Parathyroid adenoma (tissue), 2 donors: Measurements from ENCODE around the gene GALNT10.

ENCODE experiments used
- H2AFZ ChIP-seq: fragments of 300-600 bp; sonication (generic); one replicate; pipeline ENCODE4 v1.7.0; 2017; ENCODE audit warnings: antibody characterized with exemption, mild to moderate bottlenecking
- H3K27ac ChIP-seq: fragments of 300-600 bp; sonication (generic); one replicate; pipeline ENCODE4 v1.7.0; 2017
- H3K27me3 ChIP-seq: fragments of 300-600 bp; sonication (generic); one replicate; pipeline ENCODE4 v1.7.0; 2017; ENCODE audit warnings: low read length; ENCODE audit not compliant: control insufficient read depth, insufficient read depth
- H3K36me3 ChIP-seq: fragments of 300-600 bp; sonication (generic); one replicate; pipeline ENCODE4 v1.7.0; 2017; ENCODE audit warnings: low read length; ENCODE audit not compliant: control insufficient read depth, insufficient read depth
- H3K4me1 ChIP-seq: fragments of 300-600 bp; sonication (generic); one replicate; pipeline ENCODE4 v1.7.0; 2017; ENCODE audit warnings: control low read depth
- H3K4me2 ChIP-seq: fragments of 300-600 bp; sonication (generic); one replicate; pipeline ENCODE4 v1.7.0; 2017; ENCODE audit warnings: low read length
- H3K4me3 ChIP-seq: fragments of 300-600 bp; sonication (generic); one replicate; pipeline ENCODE4 v1.7.0; 2017; ENCODE audit warnings: low read depth, low read length
- H3K79me2 ChIP-seq: fragments of 300-600 bp; sonication (generic); one replicate; pipeline ENCODE4 v1.7.0; 2017; ENCODE audit warnings: control low read depth
- H3K9ac ChIP-seq: fragments of 300-600 bp; sonication (generic); one replicate; pipeline ENCODE4 v1.7.0; 2017; ENCODE audit warnings: mild to moderate bottlenecking
- H3K9me3 ChIP-seq: fragments of 300-600 bp; sonication (generic); one replicate; pipeline ENCODE4 v1.7.0; 2017; ENCODE audit warnings: low read length; ENCODE audit not compliant: control insufficient read depth
- CTCF ChIP-seq: fragments of 300-600 bp; sonication (generic); IDR thresholded peaks from one replicate; pipeline ENCODE4 v1.7.0; 2017; ENCODE audit warnings: antibody characterized with exemption, mild to moderate bottlenecking
- donor health status: primary hyperparathyroidism.

GALNT10 gene

GRCh38 chr5:154200221-154200620 is 9.7 kb downstream of the GALNT10 start:
- no peak for TF ChIP-seq CTCF
- H3K79me2 ChIP-seq = peaks cover 14% of the 10 kb centered on the region
- peaks cover 5% of the 10 kb centered on the region for H3K4me1 ChIP-seq

GRCh38 chr5:154201108-154201769 is 10.7 kb downstream of the GALNT10 start:
- TF ChIP-seq CTCF = no peak
- no peaks in the 10 kb centered on the region for H3K27me3 ChIP-seq
- H3K27ac ChIP-seq = no peak overlapping the region
- no peaks in the 10 kb centered on the region for H3K9me3 ChIP-seq
- H3K9ac ChIP-seq = no peak overlapping the region
- H3K79me2 ChIP-seq = peaks cover 14% of the 10 kb centered on the region
- no peaks in the 10 kb centered on the region for H3K36me3 ChIP-seq
- no peak overlapping the region for H3K4me2 ChIP-seq
- no peak overlapping the region for H2AFZ ChIP-seq
- H3K4me3 ChIP-seq = no peak overlapping the region
- H3K4me1 ChIP-seq = peaks cover 5% of the 10 kb centered on the region

More at GRCh38 chr5:154200221-154200620, 9.7 kb downstream of the GALNT10 start:
- H3K9ac ChIP-seq = no peak overlapping the region
- H3K9me3 ChIP-seq = no peaks in the 10 kb centered on the region
- H3K4me3 ChIP-seq = no peak overlapping the region
- no peaks in the 10 kb centered on the region for H3K36me3 ChIP-seq
- H3K27ac ChIP-seq = no peak overlapping the region
- H2AFZ ChIP-seq = no peak overlapping the region
- H3K4me2 ChIP-seq = no peak overlapping the region
- H3K27me3 ChIP-seq = no peaks in the 10 kb centered on the region

GRCh38 chr5:154202379-154203260 is 12.1 kb downstream of the GALNT10 start:
- TF ChIP-seq CTCF = no peak
- H3K27me3 ChIP-seq = no peaks in the 10 kb centered on the region
- H3K4me2 ChIP-seq = no peak overlapping the region
- peaks cover 12% of the 10 kb centered on the region for H3K79me2 ChIP-seq
- no peak overlapping the region for H3K27ac ChIP-seq
- H3K4me1 ChIP-seq = peaks cover 5% of the 10 kb centered on the region
- no peaks in the 10 kb centered on the region for H3K36me3 ChIP-seq
- H2AFZ ChIP-seq = no peak overlapping the region
- no peaks in the 10 kb centered on the region for H3K9me3 ChIP-seq
- no peak overlapping the region for H3K9ac ChIP-seq
- H3K4me3 ChIP-seq = no peak overlapping the region

- Histone ChIP-seq H3K9me3 (no peaks in the 10 kb centered on the region), H3K27ac (no peak overlapping the region), H3K9ac (no peak overlapping the region), H3K36me3 (no peaks in the 10 kb centered on the region), H3K4me3 (no peak overlapping the region), H3K79me2 (peaks cover 8% of the 10 kb centered on the region), H3K27me3 (no peaks in the 10 kb centered on the region), H3K4me1 (peaks cover 5% of the 10 kb centered on the region), H2AFZ (no peak overlapping the region), H3K4me2 (no peak overlapping the region)
- no peak for TF ChIP-seq CTCF
Measured at GRCh38 chr5:154203798-154204578, 13.5 kb downstream of the GALNT10 start.
